HG03066 (cell line): ENCODE measurements around the gene CT55.
"Not testable (repeated sequence)": the region's sequence is repeated elsewhere in the genome, so short reads cannot be mapped to it uniquely, and the experiment has no call there.

Experiments used
- ATAC-seq: cut with Tn5 transposase; IDR thresholded peaks from one replicate; pipeline ENCODE4 v1.9.1; 2021; ENCODE audit warnings: low read depth; ENCODE audit not compliant: unreplicated experiment

The CT55 gene, protein sequence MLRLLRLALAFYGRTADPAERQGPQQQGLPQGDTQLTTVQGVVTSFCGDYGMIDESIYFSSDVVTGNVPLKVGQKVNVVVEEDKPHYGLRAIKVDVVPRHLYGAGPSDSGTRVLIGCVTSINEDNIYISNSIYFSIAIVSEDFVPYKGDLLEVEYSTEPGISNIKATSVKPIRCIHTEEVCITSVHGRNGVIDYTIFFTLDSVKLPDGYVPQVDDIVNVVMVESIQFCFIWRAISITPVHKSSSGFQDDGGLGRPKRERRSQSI

DNA sequence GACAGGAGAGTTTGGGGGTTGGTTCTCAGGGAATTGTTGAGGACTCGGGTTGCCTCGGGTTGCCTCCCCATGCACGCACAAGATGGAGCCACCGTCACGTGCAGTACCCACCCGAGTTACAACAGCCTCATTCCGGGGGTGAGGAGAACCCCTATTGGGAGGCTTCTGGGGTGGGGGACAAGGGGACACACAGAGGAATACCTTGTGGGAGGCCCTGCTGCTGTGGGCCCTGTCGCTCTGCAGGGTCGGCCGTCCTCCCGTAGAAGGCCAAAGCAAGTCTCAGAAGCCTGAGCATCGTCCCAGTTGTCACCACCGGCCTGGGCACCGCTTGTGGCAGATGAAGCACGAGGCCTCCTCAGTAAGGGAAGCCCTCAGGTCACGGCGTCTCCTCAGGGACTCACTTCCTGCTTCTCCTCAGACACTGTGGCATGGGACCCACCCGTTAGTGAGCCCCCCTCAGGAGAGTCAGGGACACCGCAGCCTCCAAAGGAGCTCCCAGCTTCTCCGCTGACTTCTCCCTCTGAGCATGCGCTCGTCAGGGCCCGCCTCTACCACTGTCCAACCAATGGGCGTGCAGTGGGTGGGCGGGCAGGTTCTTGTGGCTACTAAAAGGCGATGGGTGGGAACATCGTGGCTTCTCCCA, at the start of gene CT55:
CT55 (minus strand) TSS at position 522 of the 643 bp plus-strand sequence; CDS start at position 295, 227 bp downstream.
- no peak for ATAC-seq

DNA sequence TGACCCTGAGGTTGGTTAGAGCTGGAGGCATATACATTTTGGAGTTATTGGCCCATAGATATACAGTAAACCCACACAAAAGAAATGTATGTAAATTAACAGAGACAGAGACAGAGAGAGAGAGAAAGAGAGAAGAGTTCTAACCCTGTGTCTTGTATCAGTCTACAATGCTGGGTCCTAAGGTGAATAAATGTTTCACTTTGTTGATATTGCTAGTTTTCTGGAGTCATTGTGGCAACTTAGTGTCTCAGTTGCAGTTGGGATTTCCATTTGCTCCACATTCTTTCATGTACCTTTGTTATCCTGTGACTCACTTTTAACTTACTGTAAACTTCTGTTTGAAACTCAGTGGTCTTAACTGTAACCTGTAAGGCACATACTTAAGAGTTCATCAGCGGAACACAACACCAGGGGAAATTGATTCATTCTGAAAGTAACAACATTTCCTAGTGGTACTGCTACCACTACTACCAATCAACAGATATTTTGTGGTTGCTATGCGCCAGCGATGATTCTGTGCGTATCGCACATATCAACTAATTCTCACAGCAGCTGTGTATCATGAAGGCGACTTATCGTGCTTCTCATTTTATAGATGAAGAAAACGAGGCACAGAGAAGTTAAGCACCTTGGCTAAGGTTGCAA, 42.1 kb upstream of the CT55 start:
- ATAC-seq, result no peak

DNA sequence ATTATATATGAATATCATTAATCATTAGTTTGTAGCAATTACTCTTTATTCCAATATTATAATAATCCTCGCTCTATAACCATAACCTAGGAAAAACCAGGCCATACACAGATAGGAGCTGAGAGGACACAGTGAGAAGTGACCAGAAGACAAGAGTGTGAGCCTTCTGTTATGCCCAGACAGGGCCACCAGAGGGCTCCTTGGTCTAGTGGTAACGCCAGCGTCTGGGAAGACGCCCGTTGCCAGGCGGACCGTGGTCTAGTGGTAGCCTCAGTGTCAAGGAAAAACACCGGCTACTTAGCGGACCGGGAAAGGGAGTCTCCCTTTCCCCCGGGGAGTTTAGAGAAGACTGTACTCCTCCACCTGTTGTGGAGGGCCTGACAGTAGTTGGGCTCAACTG, 35.2 kb upstream of the CT55 start:
- not testable (repeated sequence) for ATAC-seq

DNA sequence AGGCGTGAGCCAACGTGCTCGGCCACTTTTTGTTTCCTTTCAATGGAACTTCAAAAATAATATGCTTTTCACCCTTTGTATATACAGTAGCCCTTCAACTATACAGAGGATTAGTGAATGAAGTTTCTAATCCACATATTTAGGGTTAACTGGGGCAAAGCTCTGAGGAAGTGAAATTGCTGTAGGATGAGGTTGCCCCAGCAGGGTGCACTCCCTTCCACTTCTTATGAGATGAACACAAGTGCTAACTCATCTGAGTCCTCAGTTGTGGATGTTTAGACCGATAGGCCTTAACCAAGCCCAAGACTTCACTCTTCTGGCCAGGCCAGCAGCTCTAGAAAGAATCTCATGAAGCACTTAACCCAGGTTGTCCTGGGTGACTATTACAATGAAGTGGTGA, 29.1 kb upstream of the CT55 start:
- ATAC-seq, result no peak

DNA sequence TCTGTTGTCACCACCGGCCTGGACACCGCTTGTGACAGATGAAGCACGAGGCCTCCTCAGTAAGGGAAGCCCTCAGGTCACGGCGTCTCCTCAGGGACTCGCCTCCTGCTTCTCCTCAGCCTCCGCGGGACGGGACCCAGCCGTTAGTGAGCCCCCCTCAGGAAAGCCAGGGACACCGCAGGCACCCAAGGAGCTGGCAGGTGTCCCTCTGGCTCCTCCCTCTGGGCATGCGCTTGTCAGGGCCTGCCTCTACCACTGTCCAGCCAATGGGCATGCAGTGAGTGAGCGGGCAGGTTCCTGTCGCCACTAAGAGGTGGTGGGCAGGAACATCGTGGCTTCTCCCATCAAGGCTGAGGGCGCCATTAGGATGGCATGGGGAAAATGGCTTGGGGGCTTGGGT, 23.5 kb upstream of the CT55 start:
- ATAC-seq, result no peak

DNA sequence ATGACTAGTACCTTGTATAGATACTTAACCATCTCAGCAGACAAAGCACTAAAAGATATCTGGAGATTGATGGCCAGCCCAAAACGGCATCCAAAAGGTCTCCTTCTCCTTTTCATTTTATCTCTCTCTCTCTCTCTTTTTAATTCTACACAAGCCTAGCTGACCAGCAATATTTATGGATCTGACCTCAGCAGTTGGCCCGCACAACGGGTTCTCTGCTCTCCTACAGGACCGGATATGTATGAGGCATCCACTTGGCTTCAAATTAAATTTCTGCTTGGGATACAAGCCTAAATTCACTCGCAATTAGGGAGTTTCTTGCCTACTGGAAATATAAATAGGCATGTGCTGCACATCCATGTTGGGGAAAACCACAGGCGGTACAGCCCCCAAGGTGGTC, 22.5 kb upstream of the CT55 start:
- no peak for ATAC-seq

DNA sequence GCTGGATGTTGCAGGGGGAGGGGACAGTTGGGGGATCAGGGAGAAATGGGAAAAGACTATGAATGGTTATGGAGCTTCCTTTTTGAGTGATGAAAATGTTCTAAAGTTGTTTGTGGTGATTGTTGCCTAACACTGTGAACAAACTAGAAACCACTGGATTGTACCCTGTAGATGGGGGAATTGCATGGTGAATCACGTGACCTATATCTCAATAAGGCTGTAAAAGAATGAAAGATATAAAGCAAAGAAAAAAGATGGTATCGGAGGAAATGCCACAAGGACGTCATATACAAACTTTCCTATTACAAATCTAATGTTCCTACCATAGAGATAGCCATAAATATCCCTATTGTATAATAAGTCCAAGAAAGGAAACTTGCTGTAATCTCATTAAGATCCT, 20.6 kb upstream of the CT55 start:
- no peak for ATAC-seq

DNA sequence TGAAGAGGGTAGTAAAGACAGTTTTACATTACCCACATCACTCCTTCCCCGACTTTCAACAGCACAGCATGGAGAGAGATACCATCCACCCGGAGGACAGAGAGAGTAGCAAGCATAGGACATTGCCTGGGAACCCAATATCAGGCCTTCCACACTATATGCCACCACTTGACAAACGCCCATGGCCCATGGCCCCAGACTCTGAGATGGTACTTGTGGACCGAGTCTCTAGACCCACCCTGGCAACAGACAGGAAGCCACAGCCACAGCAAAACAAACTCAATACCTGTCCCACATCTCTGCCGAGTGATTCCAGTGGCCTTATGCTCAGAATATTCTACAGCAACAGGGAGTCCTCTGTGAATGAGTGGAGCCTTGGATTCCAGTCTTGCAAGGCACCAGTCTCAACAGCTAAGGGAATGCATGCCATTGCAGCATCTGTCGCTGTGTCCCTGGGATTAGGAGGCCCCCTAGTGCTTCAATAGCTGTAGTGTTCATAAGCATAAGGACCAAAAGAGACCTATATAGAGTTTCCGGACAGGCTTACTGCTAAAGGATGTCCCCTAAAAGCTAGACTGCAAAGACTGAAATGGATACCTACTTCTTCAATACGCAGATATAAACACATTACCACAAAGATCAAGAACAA, 14.7 kb upstream of the CT55 start:
- peak; percentile 82 for ATAC-seq

DNA sequence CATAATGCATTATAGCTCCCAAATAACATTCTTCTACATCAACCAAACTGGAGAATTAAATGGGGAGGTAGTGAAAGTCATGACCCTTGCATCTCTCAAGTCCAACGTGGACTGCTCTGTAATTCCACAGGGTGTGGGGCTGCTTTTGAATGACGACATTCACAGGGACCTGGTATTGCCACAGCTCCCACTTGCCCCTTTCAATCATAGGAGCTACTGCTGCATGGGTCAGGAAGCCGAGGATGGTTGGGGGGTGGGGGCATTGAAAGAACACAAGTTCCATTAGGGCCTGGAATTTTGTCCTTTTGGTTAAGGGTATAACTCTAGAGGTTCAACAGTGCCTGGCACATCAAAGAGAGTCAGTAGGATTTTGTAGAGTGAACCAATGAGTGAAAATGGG, 7.4 kb upstream of the CT55 start:
- no peak for ATAC-seq

DNA sequence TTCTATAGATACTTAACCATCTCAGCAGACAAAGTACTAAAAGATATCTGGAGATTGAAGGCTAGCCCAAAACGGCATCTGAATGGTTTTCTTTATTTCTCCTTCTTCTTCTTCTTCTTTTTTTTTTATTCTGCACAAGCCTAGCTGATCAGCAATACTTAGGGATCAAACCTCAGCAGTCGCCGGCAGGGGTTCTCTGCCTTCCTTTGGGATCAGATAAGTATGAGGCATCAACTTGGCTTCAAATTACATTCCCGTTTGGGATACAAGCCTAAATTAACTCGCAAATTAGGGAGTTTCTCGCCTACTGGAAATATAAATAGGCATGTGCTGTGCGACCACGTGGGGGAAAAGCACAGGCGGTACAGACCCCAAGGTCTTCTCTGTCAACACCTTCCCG, 730 bp downstream of the CT55 start:
- no peak for ATAC-seq

DNA sequence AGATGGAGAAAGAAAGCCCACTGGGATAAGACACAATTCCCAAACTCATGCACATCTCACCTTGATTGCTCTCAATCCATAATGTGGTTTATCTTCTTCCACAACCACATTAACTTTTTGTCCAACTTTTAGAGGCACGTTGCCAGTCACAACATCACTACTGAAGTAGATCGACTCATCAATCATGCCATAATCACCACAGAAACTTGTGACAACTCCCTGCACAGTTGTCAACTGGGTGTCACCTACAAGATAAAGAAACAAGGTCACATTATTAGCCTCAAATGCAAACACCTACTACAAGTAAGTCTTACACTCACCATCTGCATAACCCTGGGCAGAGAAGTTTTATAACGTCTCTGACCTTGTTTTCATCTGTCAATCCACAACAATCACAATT, 1.7 kb downstream of the CT55 start:
- not testable (repeated sequence) for ATAC-seq

DNA sequence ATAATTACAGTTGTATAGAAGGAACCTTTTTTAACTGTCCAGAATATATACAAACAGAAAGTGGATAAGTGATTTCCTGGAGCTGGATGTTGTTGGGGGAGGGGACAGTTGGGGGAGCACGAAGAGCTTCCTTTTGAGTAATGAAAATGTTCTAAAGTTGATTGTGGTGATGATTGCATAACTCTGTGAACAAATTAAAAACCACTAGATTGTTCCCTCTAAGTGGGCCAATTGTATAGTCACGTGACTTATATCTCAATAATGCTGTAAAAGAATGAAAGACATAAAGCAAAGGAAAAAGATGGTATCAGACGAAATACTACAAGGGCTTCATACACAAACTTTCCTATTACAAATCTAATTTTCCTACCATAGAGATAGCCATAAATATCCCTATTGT, 2.7 kb downstream of the CT55 start:
- ATAC-seq, result no peak

DNA sequence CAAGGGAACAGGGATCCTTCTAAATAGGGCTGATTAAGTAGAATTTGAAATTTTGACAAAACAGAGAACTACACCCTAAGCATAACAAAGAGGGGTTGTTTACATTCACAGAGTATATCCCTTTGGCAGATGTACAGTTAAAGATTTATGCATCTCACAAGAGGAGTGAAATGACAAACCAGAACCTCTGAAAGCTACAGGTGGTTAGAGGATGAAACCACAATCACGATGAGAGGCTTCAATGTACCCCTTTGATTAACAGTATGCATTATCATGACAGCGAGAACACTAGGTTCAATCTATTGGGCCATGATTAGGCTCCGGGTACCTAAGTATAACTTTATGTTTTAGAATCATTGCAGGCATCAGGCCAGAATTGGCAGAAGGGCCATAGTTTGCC, 16.5 kb downstream of the CT55 start:
- ATAC-seq, result not testable (repeated sequence)

DNA sequence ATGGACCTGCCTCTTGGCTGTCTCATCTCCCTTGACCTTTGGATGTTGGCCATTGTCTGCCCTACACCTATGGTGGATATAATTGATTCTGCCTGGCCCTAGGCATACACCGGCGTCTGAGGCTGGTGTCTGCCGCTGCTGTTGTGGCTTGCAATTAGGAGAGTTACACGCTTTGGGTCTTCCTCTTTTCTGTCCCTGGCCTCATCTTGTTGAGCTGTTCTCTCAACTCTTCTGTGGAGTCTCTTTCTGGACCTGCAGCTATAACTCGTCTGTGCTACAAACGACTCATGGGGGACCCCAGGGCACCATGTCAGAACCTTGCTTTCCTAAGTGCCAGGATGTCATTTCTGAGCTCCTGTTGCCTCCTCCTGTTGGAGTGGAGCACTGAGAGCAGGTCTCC, 45.1 kb downstream of the CT55 start:
- ATAC-seq, result not testable (repeated sequence)

DNA sequence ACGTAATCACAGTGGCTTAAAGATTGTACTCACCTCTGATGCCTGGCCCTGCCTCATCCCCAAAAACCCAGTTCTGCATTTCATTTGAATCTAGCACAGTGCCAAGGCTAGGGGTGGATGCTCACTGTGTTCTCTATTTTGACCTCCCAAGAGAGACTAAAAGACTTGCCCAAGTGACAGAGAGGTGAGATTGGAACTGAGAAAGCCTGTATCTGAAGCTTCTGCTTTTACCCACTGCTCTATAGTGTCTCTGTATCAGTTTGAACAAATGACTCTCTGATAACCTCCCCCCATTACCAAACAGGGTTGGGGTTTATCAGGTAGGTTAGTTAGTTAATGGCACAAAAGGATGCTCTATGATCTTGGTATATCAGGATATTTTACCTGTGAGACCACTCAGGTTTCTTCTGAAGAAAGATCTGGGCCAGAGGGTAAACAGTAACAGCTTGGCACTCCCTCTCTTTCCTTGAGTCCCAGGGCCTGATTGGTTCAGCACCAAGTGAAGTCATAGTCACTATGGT, 51.1 kb downstream of the CT55 start, which contains the start of gene ETDB:
ETDB (minus strand) TSS at position 471 of the 521 bp plus-strand sequence. CDS start 1,265 bp downstream, outside the sequence.
- not testable (repeated sequence) for ATAC-seq

DNA sequence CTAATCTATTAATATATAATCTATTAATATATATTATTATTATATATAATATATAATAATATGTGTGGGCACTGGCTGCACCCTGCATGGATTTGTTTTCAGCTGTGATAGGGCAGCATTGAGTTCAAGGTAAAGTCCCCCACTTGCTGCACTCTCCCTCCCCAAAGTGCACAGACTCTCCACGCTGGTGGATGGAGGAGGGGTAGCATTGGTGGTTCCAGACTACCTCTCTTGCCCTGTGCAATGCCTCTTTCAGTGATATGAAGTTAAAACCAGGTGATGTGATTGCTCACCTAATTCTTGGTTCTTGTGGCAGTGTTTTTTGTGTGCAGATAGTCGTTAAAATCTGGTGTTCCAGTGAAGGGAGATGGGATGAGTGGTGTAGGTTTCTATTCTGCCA, 55.1 kb downstream of the CT55 start:
- not testable (repeated sequence) for ATAC-seq

DNA sequence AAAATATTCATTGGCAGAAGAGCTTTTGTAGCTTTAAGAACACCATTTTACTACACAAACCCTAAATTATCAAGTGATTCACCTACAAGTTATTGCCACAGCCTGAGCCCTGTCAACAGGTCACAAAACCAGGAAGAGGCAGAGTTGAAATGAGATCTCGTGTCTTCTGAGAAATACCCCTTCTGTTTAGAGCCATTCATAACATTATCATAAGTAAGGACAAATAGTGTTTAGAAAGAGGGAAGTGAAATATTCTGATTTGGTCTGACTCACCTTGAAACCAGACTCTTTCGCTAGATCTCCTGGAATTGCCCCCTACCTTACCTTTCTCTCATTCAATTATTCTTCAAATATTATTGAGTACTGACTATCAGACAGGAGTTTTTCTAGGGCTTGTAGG, 56.8 kb downstream of the CT55 start:
- peak; percentile 93 for ATAC-seq

DNA sequence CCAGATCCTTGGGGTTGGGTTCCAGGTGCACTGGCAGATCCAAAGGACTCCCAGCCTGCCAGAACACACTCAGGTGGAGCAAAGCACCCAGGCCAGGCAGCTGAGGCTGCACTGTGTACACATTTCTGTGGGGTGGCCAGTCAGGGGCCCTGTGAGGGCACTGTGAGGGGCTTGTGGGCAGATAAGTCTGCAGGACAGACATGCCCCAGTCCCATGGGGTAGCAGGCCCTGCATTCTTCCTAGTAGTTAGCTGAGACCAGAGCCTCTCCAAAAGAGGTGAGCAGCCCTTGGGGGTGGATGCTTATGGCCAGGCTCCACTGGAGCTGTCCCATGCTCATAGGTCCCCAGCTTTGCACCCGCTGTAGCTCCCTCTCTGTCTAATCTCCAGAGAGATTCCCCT, 58.5 kb downstream of the CT55 start:
- ATAC-seq, result no peak

DNA sequence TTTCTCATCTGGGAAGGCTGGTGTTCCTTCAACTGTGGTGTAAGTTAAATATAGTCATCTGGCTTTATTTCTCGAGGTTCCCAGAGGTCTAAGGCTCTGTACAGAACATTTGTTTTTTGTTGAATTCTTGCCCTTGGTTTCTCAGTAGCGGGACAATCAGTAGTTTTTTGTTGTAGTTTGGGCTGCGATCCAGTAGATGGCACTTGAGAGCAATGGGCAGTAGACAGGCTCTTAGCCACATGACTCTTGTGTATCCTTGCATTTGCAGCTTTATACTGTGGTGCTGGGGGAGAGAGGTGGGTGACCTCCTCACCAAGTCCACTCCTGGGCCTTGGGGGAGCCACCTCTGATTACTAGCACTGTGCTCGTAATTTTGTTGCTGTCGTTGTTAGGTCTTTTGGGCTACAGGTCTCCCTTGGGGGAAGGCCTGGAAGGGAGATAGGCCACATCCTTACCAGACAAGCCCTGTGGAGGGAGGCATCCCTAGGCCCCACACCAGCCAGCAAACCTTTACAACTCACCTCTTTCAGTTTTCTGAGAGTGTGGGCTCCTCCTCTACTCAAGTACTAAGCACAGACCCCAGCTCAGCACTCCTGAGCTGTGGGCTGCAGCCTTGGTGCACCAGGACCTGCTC, 59.0 kb downstream of the CT55 start:
- no peak for ATAC-seq

DNA sequence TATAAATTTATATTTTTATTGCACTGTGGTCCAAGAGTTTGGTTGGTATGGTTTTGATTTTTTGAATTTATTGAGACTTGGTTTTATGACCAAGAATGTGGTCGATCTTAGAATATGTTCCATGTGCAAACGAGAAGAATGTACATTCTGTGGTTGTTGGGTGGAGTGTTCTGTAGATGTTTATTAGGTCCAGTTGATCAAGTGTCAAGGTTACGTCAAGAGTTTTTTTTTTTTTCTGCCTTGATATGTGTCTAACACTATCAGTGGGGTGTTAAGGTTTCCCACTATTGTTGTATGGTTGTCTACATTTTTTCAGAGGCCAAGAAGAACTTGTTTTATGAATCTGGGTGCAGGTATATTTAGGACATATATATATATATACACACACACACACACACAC, 61.6 kb downstream of the CT55 start:
- no peak for ATAC-seq
